ENCODE results near the gene AMPD3. TPM values are rescaled to one million over a fixed set of nuclear protein-coding genes. Genes with fewer than 3 reads are reported as not detected.

AMPD3 gene
- total RNA-seq, 1 donor from 2014 or later: 9.8 TPM

- Histone ChIP-seq H3K4me3 (no peak overlapping the region), H3K4me1 (peaks cover 25% of the 10 kb centered on the region), H3K36me3 (peaks cover 54% of the 10 kb centered on the region), H3K27me3 (ENCODE audit: low read depth) (no peaks in the 10 kb centered on the region), H3K9me3 (no peaks in the 10 kb centered on the region), H3K27ac (peak overlapping the region; percentile 37)
- intact Hi-C loops (cut with DNase I): no loop called here
- DNase-seq (no peak), ATAC-seq (peak; percentile 58 to 71)
- TF ChIP-seq CTCF (IDR thresholded peaks at IDR 0.05): no peak
These were observed 48.9 kb downstream of the AMPD3 start for GRCh38 chr11:10503777-10504480.

- no peak overlapping the region for H3K27ac ChIP-seq
These were observed 49.4 kb downstream of the AMPD3 start for GRCh38 chr11:10504490-10504889.

GRCh38 chr11:10505278-10506007 is 50.4 kb downstream of the AMPD3 start:
- Histone ChIP-seq H3K9me3 (no peaks in the 10 kb centered on the region), H3K4me1 (peaks cover 25% of the 10 kb centered on the region), H3K27ac (no peak overlapping the region), H3K36me3 (peaks cover 38% of the 10 kb centered on the region), H3K4me3 (no peak overlapping the region), H3K27me3 (ENCODE audit: low read depth) (no peaks in the 10 kb centered on the region)
- intact Hi-C loops (cut with DNase I): no loop called here
- DNase-seq (no peak), ATAC-seq (no peak)
- no peak for TF ChIP-seq CTCF (IDR thresholded peaks at IDR 0.05)

More at GRCh38 chr11:10504490-10504889, 49.4 kb downstream of the AMPD3 start:
- Histone ChIP-seq H3K4me3 (no peak overlapping the region), H3K36me3 (peaks cover 48% of the 10 kb centered on the region), H3K27me3 (ENCODE audit: low read depth) (no peaks in the 10 kb centered on the region), H3K9me3 (no peaks in the 10 kb centered on the region), H3K4me1 (peaks cover 25% of the 10 kb centered on the region)
- no peak for ATAC-seq
- DNase-seq: no peak
- intact Hi-C loops (cut with DNase I): no loop called here
- TF ChIP-seq CTCF (IDR thresholded peaks at IDR 0.05): no peak

- Histone ChIP-seq H3K27me3 (ENCODE audit: low read depth) (no peaks in the 10 kb centered on the region), H3K36me3 (peaks cover 33% of the 10 kb centered on the region), H3K27ac (no peak overlapping the region), H3K9me3 (no peaks in the 10 kb centered on the region), H3K4me3 (no peak overlapping the region), H3K4me1 (peaks cover 25% of the 10 kb centered on the region)
- intact Hi-C loops (cut with DNase I): no loop called here
- DNase-seq: no peak
- ATAC-seq: no peak
- no peak for TF ChIP-seq CTCF (IDR thresholded peaks at IDR 0.05)
These were observed 50.9 kb downstream of the AMPD3 start for GRCh38 chr11:10506008-10506370.

- no peak overlapping the region for H3K27ac ChIP-seq
- H3K4me1 ChIP-seq: peaks cover 7% of the 10 kb centered on the region
- H3K4me3 ChIP-seq: no peak overlapping the region
- no peaks in the 10 kb centered on the region for H3K27me3 ChIP-seq (ENCODE audit: low read depth)
- TF ChIP-seq CTCF (IDR thresholded peaks at IDR 0.05): no peak
- DNase-seq (no peak), ATAC-seq (no peak)
- H3K36me3 ChIP-seq: peaks cover 28% of the 10 kb centered on the region
- intact Hi-C loops (cut with DNase I): no loop called here
- no peaks in the 10 kb centered on the region for H3K9me3 ChIP-seq
These were observed 56.1 kb downstream of the AMPD3 start for GRCh38 chr11:10511181-10511621.

Data from lower lobe of right lung (tissue), 2 donors.